H1 (cell line): Measurements from ENCODE around the gene AURKAIP1. TPM values are rescaled to one million over a fixed set of nuclear protein-coding genes. Genes with fewer than 3 reads are reported as not detected.

ENCODE experiments used
- CTCF ChIA-PET: fragments of 300-600 bp; sonication (Branson Sonifier 250); formaldehyde crosslinking; loops from one replicate; lab custom pipeline; 2021; ENCODE audit not compliant: partially characterized antibody; lab: Charles Lee
- POLR2A ChIA-PET: fragments of 300-600 bp; sonication (Branson Sonifier 250); formaldehyde crosslinking; loops from one replicate; lab custom pipeline; 2021; ENCODE audit warnings: inconsistent platforms; ENCODE audit not compliant: partially characterized antibody; lab: Charles Lee
- DNase-seq, 2 experiments: peaks; one replicate each; pipeline versions ENCODE4 v3.0.0 to v3.0.0-alpha.2; 2010 to 2022; ENCODE audit warnings: low spot score in 2 of 2, low read depth in 1 of 2, mixed read lengths in 1 of 2
- FAIRE-seq: peaks from 2 replicates; lab custom pipeline; 2011; peaks lifted over from hg19 to GRCh38; lab: Jason Lieb, UNC
- H2AFZ ChIP-seq: 2 replicates; pipeline ENCODE4 v1.8.1; 2012; ENCODE audit warnings: low read length, inconsistent platforms
- H2AK5ac ChIP-seq: 2 replicates; pipeline ENCODE4 v1.6.1; 2013; ENCODE audit warnings: low read depth, low read length
- H2BK120ac ChIP-seq: replicated peaks from 2 replicates; pipeline ENCODE3; 2013; ENCODE audit warnings: low read depth, low read length, inconsistent platforms
- H2BK12ac ChIP-seq: 2 replicates; pipeline ENCODE4 v1.6.1; 2013; ENCODE audit warnings: low read depth, low read length
- H2BK15ac ChIP-seq: 2 replicates; pipeline ENCODE4 v1.6.1; 2013; ENCODE audit warnings: low read length
- H2BK20ac ChIP-seq: 2 replicates; pipeline ENCODE4 v1.6.1; 2013; ENCODE audit warnings: low read length
- H2BK5ac ChIP-seq: 2 replicates; pipeline ENCODE4 v1.6.1; 2013; ENCODE audit warnings: low read depth, low read length
- H3K14ac ChIP-seq: 2 replicates; pipeline ENCODE4 v1.6.1; 2013; ENCODE audit warnings: inconsistent platforms; ENCODE audit not compliant: insufficient read length
- H3K18ac ChIP-seq: 2 replicates; pipeline ENCODE4 v1.6.1; 2013; ENCODE audit warnings: low read length; ENCODE audit errors: extremely low read depth
- H3K23ac ChIP-seq: 2 replicates; pipeline ENCODE4 v1.6.1; 2013; ENCODE audit warnings: inconsistent platforms; ENCODE audit not compliant: insufficient read length
- H3K23me2 ChIP-seq: 2 replicates; pipeline ENCODE4 v1.6.1; 2013; ENCODE audit warnings: low read depth, low read length
- H3K27ac ChIP-seq: 2 replicates; pipeline ENCODE4 v1.6.1; 2011; ENCODE audit warnings: low read depth, low read length, inconsistent platforms
- H3K27me3 ChIP-seq, 4 experiments: replicated peaks in 1 of 4; 1 replicate in 1 of 4; 2 replicates in 3 of 4; pipeline versions ENCODE4 v1.6.1 to v1.8.1; 2011 to 2013; ENCODE audit warnings: low read length in 3 of 4, mild to moderate bottlenecking in 3 of 4, inconsistent platforms in 2 of 4, mixed read lengths in 2 of 4, moderate library complexity in 1 of 4; ENCODE audit not compliant: control insufficient read depth in 3 of 4, insufficient read depth in 3 of 4; ENCODE audit errors: extremely low read depth in 1 of 4
- H3K36me3 ChIP-seq, 4 experiments: 2 replicates each; pipeline versions ENCODE4 v1.6.1 to v1.8.1; 2011 to 2013; ENCODE audit warnings: mild to moderate bottlenecking in 4 of 4, low read length in 3 of 4, moderate library complexity in 2 of 4, control low read depth in 1 of 4, inconsistent platforms in 1 of 4; ENCODE audit not compliant: insufficient read depth in 4 of 4, control insufficient read depth in 2 of 4
- H3K4ac ChIP-seq: replicated peaks from 2 replicates; pipeline ENCODE3; 2013; ENCODE audit warnings: low read length, low read depth, mixed read lengths, inconsistent platforms; ENCODE audit not compliant: insufficient read length
- H3K4me1 ChIP-seq, 4 experiments: replicated peaks in 1 of 4; 1 replicate in 1 of 4; 2 replicates in 3 of 4; pipeline versions ENCODE4 v1.6.1 to v1.8.1; 2011 to 2013; ENCODE audit warnings: low read length in 3 of 4, inconsistent platforms in 2 of 4, mixed read lengths in 1 of 4; ENCODE audit not compliant: insufficient read depth in 4 of 4, control insufficient read depth in 3 of 4
- H3K4me2 ChIP-seq, 2 experiments: 2 replicates each; pipeline versions ENCODE4 v1.6.1 to v1.8.1; 2011 to 2013; ENCODE audit warnings: low read depth in 2 of 2, low read length in 2 of 2, control low read depth in 1 of 2, inconsistent platforms in 1 of 2, mild to moderate bottlenecking in 1 of 2; ENCODE audit not compliant: insufficient read depth in 1 of 2
- H3K4me3 ChIP-seq, 4 experiments: fragments of 200-600, 300-600 bp in 1 of 4; sonication (generic), shearing (Covaris generic), sonication (Bioruptor Twin) in 1 of 4; 2 replicates each; pipeline versions ENCODE4 v1.5.1 to v1.8.1; 2011 to 2016; ENCODE audit warnings: low read length in 4 of 4, low read depth in 3 of 4, control low read depth in 2 of 4, inconsistent platforms in 2 of 4, mild to moderate bottlenecking in 2 of 4, mixed read lengths in 1 of 4, moderate library complexity in 1 of 4; ENCODE audit not compliant: insufficient read depth in 2 of 4; ENCODE audit errors: extremely low read depth in 1 of 4
- H3K56ac ChIP-seq: replicated peaks from 2 replicates; pipeline ENCODE3; 2013; ENCODE audit warnings: low read depth, mild to moderate bottlenecking, mixed read lengths, low read length, inconsistent platforms; ENCODE audit not compliant: insufficient read length
- H3K79me1 ChIP-seq: 2 replicates; pipeline ENCODE4 v1.6.1; 2013; ENCODE audit warnings: low read depth, low read length, control low read depth
- H3K79me2 ChIP-seq, 2 experiments: 2 replicates each; pipeline versions ENCODE4 v1.6.1 to v1.8.1; 2012 to 2013; ENCODE audit warnings: low read length in 2 of 2, mild to moderate bottlenecking in 2 of 2, inconsistent platforms in 1 of 2; ENCODE audit not compliant: insufficient read depth in 2 of 2, control insufficient read depth in 1 of 2
- H3K9ac ChIP-seq, 4 experiments: replicated peaks in 1 of 4; 1 replicate in 1 of 4; 2 replicates in 3 of 4; pipeline versions ENCODE4 v1.6.1 to v1.8.1; 2011 to 2013; ENCODE audit warnings: low read depth in 3 of 4, low read length in 3 of 4, control low read depth in 2 of 4, mild to moderate bottlenecking in 2 of 4, moderate library complexity in 2 of 4, inconsistent platforms in 1 of 4; ENCODE audit errors: extremely low read depth in 1 of 4
- H3K9me3 ChIP-seq, 2 experiments: 2 replicates each; pipeline versions ENCODE4 v1.6.1 to v1.8.1; 2012 to 2013; ENCODE audit warnings: mild to moderate bottlenecking in 2 of 2, moderate library complexity in 2 of 2, control low read depth in 1 of 2, inconsistent platforms in 1 of 2, low read depth in 1 of 2, low read length in 1 of 2, mixed read lengths in 1 of 2; ENCODE audit not compliant: insufficient read depth in 2 of 2
- H4K20me1 ChIP-seq, 2 experiments: replicated peaks in 1 of 2; 2 replicates each; pipeline versions ENCODE3 to v1.8.1; 2011 to 2013; ENCODE audit warnings: inconsistent platforms in 2 of 2, low read length in 2 of 2, mild to moderate bottlenecking in 1 of 2; ENCODE audit not compliant: insufficient read depth in 2 of 2, control insufficient read depth in 1 of 2
- H4K5ac ChIP-seq: 2 replicates; pipeline ENCODE4 v1.6.1; 2013; ENCODE audit warnings: low read length, low read depth, mixed read lengths, inconsistent platforms; ENCODE audit not compliant: insufficient read length
- H4K8ac ChIP-seq: 2 replicates; pipeline ENCODE4 v1.8.0; 2013; ENCODE audit warnings: mild to moderate bottlenecking, moderate library complexity, low read length, inconsistent platforms; ENCODE audit not compliant: insufficient read depth; ENCODE audit errors: extremely low read depth
- H4K91ac ChIP-seq: replicated peaks from 2 replicates; pipeline ENCODE3; 2013; ENCODE audit warnings: low read length, mixed read lengths, inconsistent platforms; ENCODE audit not compliant: insufficient read length
- CBX5 ChIP-seq: fragments of 300-800, 300-1000 bp; sonication (generic); IDR thresholded peaks from 2 replicates; pipeline ENCODE4 v1.7.1; 2016; ENCODE audit warnings: antibody characterized with exemption, low read length, low read depth
- KDM1A ChIP-seq: fragments of 200-600, 300-600 bp; sonication (generic); IDR thresholded peaks from 2 replicates; pipeline ENCODE4 v1.7.1; 2016; ENCODE audit warnings: mild to moderate bottlenecking, low read length, borderline replicate concordance
- RAD21 ChIP-seq, 2 experiments: IDR thresholded peaks in 1 of 2; conservative IDR thresholded peaks in 1 of 2; 2 replicates each; pipeline ENCODE4 v1.6.1; 2011; ENCODE audit warnings: low read depth in 2 of 2, low read length in 2 of 2, improper control_type of control experiment in 1 of 2, inconsistent platforms in 1 of 2, mild to moderate bottlenecking in 1 of 2, moderate library complexity in 1 of 2
- RFX5 ChIP-seq: IDR thresholded peaks from 2 replicates; pipeline ENCODE4 v1.6.1; 2011; ENCODE audit warnings: low read depth, low read length, improper control_type of control experiment, borderline replicate concordance
- TCF12 ChIP-seq: IDR thresholded peaks from 2 replicates; pipeline ENCODE4 v1.6.1; 2011; ENCODE audit warnings: low read depth, mild to moderate bottlenecking, low read length
- WGBS, 2 experiments: shearing (Covaris generic) in 1 of 2; methylation state at CpG; one replicate each; pipeline versions ENCODE4 v1.1.6 to v1.1.7; 2013 to 2015; ENCODE audit warnings: low lambda C conversion rate in 2 of 2, mixed read lengths in 2 of 2, inconsistent platforms in 1 of 2, low coverage in 1 of 2, missing lambda C conversion rate in 1 of 2; ENCODE audit not compliant: insufficient replicate concordance in 2 of 2, insufficient coverage in 1 of 2, insufficient read length in 1 of 2; ENCODE audit errors: extremely low coverage in 1 of 2, missing lambda C conversion rate in 1 of 2; 5-methylcytosine and 5-hydroxymethylcytosine counted together
- polyA plus RNA-seq, 7 experiments: library from polyadenylated mRNA; depleted of rRNA in 3 of 7; stranded (reverse) in 5 of 7; unstranded in 2 of 7; fragments of >200 nt in 5 of 7; fragments of 200-250 nt in 2 of 7; gene quantifications; 1 replicate in 5 of 7; 2 replicates in 1 of 7; 4 replicates in 1 of 7; pipeline versions ENCODE4 v1.2.1 to v1.2.3, GENCODE V29; 2011 to 2013; ENCODE audit warnings: missing spikeins in 2 of 7, mixed read lengths in 2 of 7
- total RNA-seq: library from RNA; stranded (reverse); fragmentation: NEBNext Ultra II Directional; extraction: Animal tissue kit (Norgen Biotek cat#: 25700); gene quantifications from 2 replicates; pipeline ENCODE4 v1.2.1, GENCODE V29; 2021
- TF ChIP-seq, protein P1 (sequence below), 3 experiments: IDR thresholded peaks; 1 replicate in 2 of 3; 2 replicates in 1 of 3; pipeline versions ENCODE4 v1.5.1 to v1.6.1; 2011; ENCODE audit warnings: low read length in 3 of 3, mild to moderate bottlenecking in 3 of 3, inconsistent platforms in 2 of 3, low read depth in 1 of 3, moderate library complexity in 1 of 3; ENCODE audit not compliant: insufficient read depth in 1 of 3; ENCODE audit errors: control extremely low read depth in 1 of 3

The AURKAIP1 gene
- total and polyA plus RNA-seq, 2 of the 8 experiments (the other 6 are each of a cell fraction or from before 2014, with no cell fraction given): 87.8 to 194 TPM

DNA sequence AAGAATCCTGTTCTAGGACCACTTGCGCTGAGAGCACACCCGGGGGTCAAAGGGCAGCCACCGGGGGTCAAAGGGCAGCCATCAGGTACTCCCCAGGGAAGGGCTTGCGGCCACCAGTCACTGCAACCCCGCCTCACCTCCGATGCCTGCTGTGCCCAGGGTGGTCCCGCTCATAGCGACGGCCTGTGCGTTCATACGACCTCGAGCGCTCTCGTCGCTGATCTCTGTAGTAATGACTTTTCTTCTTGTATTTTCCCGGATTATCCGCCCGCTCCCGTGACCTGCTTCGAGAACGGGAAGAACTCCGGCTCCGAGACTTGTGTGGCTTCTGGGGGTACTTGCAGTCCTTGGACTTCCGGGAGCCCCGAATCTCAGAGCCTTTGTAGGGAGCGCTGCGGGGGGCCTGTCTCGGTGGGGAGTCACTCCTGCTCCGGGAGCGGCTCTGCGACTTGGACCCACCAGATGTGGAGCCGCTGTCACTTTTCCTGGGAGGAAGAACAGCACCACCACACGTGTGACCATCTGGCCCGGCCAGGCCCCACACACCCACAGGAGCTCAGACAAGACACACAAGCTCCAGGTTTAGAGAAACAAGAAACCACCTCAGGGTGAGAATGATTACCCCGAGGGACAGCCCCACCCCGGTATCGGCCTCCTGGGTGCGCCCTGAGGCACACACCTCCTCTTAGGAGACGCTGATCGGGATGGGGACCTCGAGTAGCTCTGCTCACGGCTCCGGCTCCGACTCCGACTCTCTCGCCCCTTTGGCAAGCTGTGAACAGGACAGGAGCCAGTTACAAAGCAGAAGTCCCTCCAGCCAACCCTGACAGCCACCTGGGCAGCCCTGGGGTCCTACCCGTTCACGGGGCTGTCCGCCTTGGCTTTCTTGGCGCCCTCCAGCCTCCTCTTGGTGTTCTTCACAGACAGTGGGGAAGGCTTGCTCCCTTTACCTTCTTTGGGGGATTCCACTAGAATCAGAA lies 12.4 kb upstream of the AURKAIP1 start:
- Histone ChIP-seq H4K5ac (no peak overlapping the region), H4K8ac (no peak overlapping the region), H3K18ac (no peak overlapping the region), H2BK20ac (no peak overlapping the region), H3K79me2 (0 out of 4 replicates have a peak, but pooled peaks cover 0 to under 1% of the 10 kb centered on the region in 2 experiments), H3K14ac (no peak overlapping the region), H3K4me2 (no peak overlapping the region), H3K4ac (no peak overlapping the region), H3K27ac (no peak overlapping the region), H3K9me3 (no peaks in the 10 kb centered on the region), H3K9ac (no peak overlapping the region), H2BK15ac (no peak overlapping the region), H2AFZ (no peak overlapping the region), H2BK5ac (no peak overlapping the region), H2BK12ac (no peak overlapping the region), H4K20me1 (peaks cover 2 to 10% of the 10 kb centered on the region in 2 experiments), H3K56ac (no peak overlapping the region), H3K36me3 (peaks cover 45 to 72% (median 60%) of the 10 kb centered on the region in 4 experiments), H3K27me3 (no peaks in the 10 kb centered on the region), H2AK5ac (no peak overlapping the region), H3K79me1 (no peaks in the 10 kb centered on the region), H4K91ac (no peak overlapping the region), H2BK120ac (no peak overlapping the region), H3K23ac (no peak overlapping the region), H3K4me1 (no peaks in the 10 kb centered on the region; a peak in 2 of 7 replicates), H3K23me2 (no peaks in the 10 kb centered on the region; the same call in 1 of the 2 replicates), H3K4me3 (no peak overlapping the region)
- no peak for DNase-seq
- FAIRE-seq: no peak
- POLR2A ChIA-PET: interaction anchor here (1.3 to 33.4 kb wide), 4 partner anchors 3 to 111 kb away, joined by 3 to 719 read pairs (median 361); partner anchors contain the start of genes AURKAIP1, CCNL2 and MRPL20
- CTCF ChIA-PET: interaction anchor here (0.9 to 2.7 kb wide), 5 partner anchors 11 to 117 kb away, joined by 3 to 18 read pairs (median 4); partner anchors contain the start of gene CCNL2
- 96% methylated on average over 42 of the region's 50 CpGs; no CpG with 5 or more reads in 1 of the 2 experiments for WGBS, 2 experiments
- TF ChIP-seq, protein P1, sequence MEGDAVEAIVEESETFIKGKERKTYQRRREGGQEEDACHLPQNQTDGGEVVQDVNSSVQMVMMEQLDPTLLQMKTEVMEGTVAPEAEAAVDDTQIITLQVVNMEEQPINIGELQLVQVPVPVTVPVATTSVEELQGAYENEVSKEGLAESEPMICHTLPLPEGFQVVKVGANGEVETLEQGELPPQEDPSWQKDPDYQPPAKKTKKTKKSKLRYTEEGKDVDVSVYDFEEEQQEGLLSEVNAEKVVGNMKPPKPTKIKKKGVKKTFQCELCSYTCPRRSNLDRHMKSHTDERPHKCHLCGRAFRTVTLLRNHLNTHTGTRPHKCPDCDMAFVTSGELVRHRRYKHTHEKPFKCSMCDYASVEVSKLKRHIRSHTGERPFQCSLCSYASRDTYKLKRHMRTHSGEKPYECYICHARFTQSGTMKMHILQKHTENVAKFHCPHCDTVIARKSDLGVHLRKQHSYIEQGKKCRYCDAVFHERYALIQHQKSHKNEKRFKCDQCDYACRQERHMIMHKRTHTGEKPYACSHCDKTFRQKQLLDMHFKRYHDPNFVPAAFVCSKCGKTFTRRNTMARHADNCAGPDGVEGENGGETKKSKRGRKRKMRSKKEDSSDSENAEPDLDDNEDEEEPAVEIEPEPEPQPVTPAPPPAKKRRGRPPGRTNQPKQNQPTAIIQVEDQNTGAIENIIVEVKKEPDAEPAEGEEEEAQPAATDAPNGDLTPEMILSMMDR (IDR thresholded peaks at IDR 0.05; ENCODE audit: control extremely low read depth in 1 of 3, insufficient read depth in 1 of 3, low read depth in 1 of 3, low read length in 3 of 3): no peak
- TF ChIP-seq RFX5: no peak
- no peak for TF ChIP-seq RAD21 (IDR thresholded peaks at IDR 0.05 in 1 of 2, conservative IDR thresholded peaks at IDR 0.05 in 1 of 2; ENCODE audit: low read depth in 2 of 2, low read length in 2 of 2)
- TF ChIP-seq KDM1A: no peak
- TF ChIP-seq TCF12: no peak
- no peak for TF ChIP-seq CBX5
